Ramos (cell line): ENCODE measurements around the gene KLLN.
"Not testable (repeated sequence)": the region's sequence is repeated elsewhere in the genome, so short reads cannot be mapped to it uniquely, and the experiment has no call there.

Experiments used
- in situ Hi-C: fragments of 300-500 bp; cut with MboI; formaldehyde crosslinking; loops from one replicate; pipeline ENCODE4 v1.14.3; 2022; ENCODE audit warnings: low sequenced_read_pairs; ENCODE audit not compliant: unreplicated experiment

KLLN gene

GRCh38 chr10:87868277-87868676 lies 4.9 kb upstream of the KLLN start:
- in situ Hi-C loops: no loop called here

- in situ Hi-C loops: no loop called here
Observed at GRCh38 chr10:87867453-87867852, 4.1 kb upstream of the KLLN start.

DNA sequence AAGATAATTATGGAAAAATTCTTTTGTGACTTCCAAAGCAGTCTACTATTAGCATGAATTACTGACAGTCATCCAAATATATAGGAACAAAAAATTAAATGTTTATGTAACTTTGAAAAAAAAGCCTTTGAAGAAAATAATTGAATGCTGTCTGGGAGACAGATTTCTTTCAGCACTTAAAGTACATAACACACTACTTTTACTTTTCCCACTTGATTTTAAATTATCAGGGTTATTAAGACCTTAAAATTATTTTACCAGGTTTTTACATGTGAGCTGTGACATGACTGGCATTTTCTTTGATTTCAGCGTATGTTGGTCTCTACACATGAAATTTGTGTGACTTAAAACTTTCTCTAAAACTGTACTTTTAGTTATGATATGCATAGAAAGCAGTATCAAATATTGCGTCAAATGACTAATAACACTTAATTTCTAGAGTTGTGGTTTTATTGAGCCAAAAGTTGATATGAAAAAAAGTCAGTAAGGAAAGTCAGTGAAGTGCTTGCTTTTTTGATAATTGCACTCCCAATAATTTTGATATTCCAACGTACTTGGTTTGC lies 3.2 kb upstream of the KLLN start:
- in situ Hi-C loops: no loop called here

GRCh38 chr10:87865241-87865881 lies 2.0 kb upstream of the KLLN start:
- in situ Hi-C loops: no loop called here

GRCh38 chr10:87864496-87865059 lies 1.2 kb upstream of the KLLN start:
- in situ Hi-C loops: loop anchor here (5.0 kb wide), 2 partner anchors 248 to 523 kb away; no protein-coding TSS in a partner anchor

DNA sequence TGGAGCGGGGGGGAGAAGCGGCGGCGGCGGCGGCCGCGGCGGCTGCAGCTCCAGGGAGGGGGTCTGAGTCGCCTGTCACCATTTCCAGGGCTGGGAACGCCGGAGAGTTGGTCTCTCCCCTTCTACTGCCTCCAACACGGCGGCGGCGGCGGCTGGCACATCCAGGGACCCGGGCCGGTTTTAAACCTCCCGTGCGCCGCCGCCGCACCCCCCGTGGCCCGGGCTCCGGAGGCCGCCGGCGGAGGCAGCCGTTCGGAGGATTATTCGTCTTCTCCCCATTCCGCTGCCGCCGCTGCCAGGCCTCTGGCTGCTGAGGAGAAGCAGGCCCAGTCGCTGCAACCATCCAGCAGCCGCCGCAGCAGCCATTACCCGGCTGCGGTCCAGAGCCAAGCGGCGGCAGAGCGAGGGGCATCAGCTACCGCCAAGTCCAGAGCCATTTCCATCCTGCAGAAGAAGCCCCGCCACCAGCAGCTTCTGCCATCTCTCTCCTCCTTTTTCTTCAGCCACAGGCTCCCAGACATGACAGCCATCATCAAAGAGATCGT lies 690 bp upstream of the KLLN start:
- in situ Hi-C loops: loop anchor here (5.0 kb wide), 2 partner anchors 248 to 523 kb away; no protein-coding TSS in a partner anchor

GRCh38 chr10:87862679-87863052 lies 667 bp downstream of the KLLN start:
- in situ Hi-C loops: loop anchor here (5.0 kb wide), 2 partner anchors 250 to 525 kb away; no protein-coding TSS in a partner anchor

- in situ Hi-C loops: loop anchor here (5.0 kb wide), 2 partner anchors 250 to 525 kb away; no protein-coding TSS in a partner anchor
Observed at GRCh38 chr10:87861953-87862678, 1.2 kb downstream of the KLLN start.

DNA sequence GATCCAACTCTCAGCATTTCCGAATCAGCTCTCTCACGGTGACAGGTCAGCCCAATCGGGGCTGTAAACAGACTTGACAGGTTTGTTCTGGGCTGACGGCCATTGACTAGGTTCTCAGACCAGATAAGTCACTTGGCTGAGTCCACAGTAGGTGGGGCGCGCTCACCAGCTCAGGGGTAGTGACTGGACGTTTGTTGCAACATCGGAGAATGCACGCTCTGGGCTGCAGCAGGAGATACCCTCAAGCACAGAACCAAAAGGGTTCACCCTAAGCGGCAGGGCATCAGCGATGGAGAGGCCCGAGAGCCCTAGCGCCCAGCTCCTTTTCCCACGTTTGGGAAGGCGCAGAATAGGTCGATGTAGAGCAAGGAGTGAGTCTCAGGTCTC lies 1.8 kb downstream of the KLLN start:
- in situ Hi-C loops: loop anchor here (5.0 kb wide), 2 partner anchors 251 to 526 kb away; no protein-coding TSS in a partner anchor

- in situ Hi-C loops: loop anchor here (5.0 kb wide), 2 partner anchors 251 to 526 kb away; no protein-coding TSS in a partner anchor
Observed at GRCh38 chr10:87860816-87861403, 2.4 kb downstream of the KLLN start.

DNA sequence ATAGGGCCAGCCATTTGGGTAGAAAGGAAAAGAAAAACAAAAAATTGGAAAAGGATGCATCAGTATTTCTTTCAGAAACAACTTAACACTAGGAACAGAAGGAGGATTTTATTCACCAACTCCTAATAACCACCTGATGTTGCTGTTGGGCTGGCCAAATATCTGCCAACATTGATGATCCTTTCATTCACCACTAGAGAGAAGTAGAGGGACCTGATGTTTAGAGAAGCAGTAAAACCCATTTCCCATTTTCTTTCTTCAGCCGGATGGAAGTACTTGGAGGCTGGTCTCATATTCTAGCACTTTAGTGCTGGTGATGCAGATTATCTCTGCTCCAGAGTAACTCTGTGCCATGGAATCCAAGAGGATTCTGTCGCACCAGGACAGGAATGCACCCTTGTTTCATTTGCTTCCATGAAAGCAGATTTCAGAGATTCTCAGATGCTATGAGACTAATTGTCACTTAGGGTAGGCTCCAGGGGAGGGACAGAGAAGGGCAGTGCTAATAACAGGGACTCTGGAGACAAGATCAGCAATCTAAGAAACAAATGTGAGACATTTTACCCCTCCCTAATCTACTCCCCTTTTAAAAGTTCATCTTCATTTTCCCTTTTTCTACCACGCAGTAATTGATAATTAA lies 3.1 kb downstream of the KLLN start:
- in situ Hi-C loops: loop anchor here (5.0 kb wide), 2 partner anchors 252 to 527 kb away; no protein-coding TSS in a partner anchor

GRCh38 chr10:87855665-87856064 lies 7.7 kb downstream of the KLLN start:
- in situ Hi-C loops: not testable (repeated sequence)

DNA sequence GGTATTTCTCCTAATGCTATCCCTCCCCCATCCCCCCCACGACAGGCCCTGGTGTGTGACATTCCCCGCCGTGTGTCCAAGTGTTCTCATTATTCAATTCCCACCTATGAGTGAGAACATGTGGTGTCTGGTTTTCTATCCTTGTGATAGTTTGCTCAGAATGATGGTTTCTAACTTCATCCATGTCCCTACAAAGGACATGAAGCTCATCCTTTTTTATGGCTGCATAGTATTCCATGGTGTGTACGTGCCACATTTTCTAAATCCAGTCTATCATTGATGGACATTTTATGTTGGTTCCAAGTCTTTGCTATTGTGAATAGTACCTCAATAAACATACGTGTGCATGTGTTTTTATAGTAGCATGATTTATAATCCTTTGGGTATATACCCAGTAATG lies 8.1 kb downstream of the KLLN start:
- in situ Hi-C loops: not testable (repeated sequence)

DNA sequence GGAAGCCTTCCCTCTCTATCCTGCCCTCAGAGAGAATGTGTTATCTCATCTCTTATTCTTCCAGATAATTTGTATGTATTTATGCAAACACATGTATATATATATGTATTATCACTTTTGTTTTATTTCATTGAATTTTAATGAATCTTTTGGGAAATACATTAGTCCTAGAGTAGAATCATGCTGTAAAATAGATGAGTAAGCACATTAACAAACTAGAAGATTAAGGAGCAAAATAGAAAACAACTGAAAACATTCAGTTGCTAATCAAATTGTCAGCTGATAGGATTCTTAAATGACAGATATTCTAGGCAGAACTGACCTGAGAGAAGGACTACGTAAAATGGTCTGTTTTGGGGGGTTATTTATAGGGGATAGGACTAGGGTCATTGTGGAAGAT lies 11.2 kb downstream of the KLLN start:
- in situ Hi-C loops: loop anchor here (5.0 kb wide), 1 partner anchor 700 kb away; no protein-coding TSS in a partner anchor

- in situ Hi-C loops: loop anchor here (5.0 kb wide), 1 partner anchor 702 kb away; no protein-coding TSS in a partner anchor
Observed at GRCh38 chr10:87850742-87851205, 12.6 kb downstream of the KLLN start.

DNA sequence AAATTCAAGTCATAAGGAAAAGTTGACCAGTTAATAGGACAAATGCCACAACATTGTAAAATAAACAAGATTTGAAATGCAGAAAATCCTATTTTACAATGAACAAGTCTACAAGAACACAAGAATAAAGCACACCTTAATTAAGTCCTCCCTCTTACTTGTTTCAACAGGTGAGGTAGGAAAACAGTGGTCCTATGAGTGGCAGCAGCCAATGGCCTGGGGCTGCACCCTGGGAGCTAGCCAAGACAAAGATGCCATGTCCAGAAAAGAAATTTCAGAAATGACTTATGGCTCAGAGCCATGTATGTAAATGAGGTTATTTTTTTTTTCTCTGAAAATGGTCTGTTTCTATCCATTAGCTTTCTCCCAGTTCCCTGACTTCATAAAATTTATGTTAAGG lies 14.3 kb downstream of the KLLN start:
- in situ Hi-C loops: loop anchor here (25.0 kb wide), 1 partner anchor 1138 kb away; the partner anchor contains the start of gene FAS

DNA sequence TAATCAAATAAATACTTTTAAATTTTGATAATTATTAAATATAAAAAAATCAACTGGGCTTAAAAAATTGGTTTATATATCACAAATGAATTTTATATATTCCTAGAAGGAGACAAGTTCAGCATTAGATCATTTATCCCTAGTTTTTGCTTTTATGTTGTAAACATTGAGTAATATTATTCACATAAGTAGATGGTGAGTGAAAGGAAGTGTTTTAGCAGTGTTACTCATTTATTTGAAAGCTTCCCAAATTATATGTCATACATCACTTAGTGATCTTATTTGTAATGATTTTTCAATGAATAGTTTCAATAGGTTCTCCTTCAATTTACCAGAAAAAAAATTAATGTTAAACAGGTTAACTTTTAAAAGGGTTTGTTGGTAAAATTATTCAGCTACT lies 15.8 kb downstream of the KLLN start:
- in situ Hi-C loops: loop anchor here (25.0 kb wide), 1 partner anchor 1140 kb away; the partner anchor contains the start of gene FAS

GRCh38 chr10:87846711-87847110 lies 16.6 kb downstream of the KLLN start:
- in situ Hi-C loops: loop anchor here (25.0 kb wide), 1 partner anchor 1141 kb away; the partner anchor contains the start of gene FAS

GRCh38 chr10:87846023-87846422 lies 17.3 kb downstream of the KLLN start:
- in situ Hi-C loops: loop anchor here (25.0 kb wide), 1 partner anchor 1141 kb away; the partner anchor contains the start of gene FAS
